NCI-H526 treated with DMSO at 0.1 percent for 48 hours (cell line): ENCODE results near the gene DNAJC1.

Experiments
- DNase-seq: peaks from one replicate; lab custom pipeline; 2025; lab: John Stamatoyannopoulos, UW

DNAJC1 gene

GRCh38 chr10:22006379-22006884 lies 2.9 kb upstream of the DNAJC1 start:
- DNase-seq = no peak

- no peak for DNase-seq
Measured at GRCh38 chr10:22005763-22006162, 2.2 kb upstream of the DNAJC1 start.

GRCh38 chr10:22003964-22004281 lies 393 bp upstream of the DNAJC1 start:
- DNase-seq = no peak

- no peak for DNase-seq
Measured at GRCh38 chr10:22002591-22003176, 846 bp downstream of the DNAJC1 start.

- no peak for DNase-seq
Measured at GRCh38 chr10:21995557-21995956, 8.0 kb downstream of the DNAJC1 start.

GRCh38 chr10:21993360-21994001 lies 10.0 kb downstream of the DNAJC1 start:
- no peak for DNase-seq

- DNase-seq = no peak
Measured at GRCh38 chr10:21991785-21992184, 11.7 kb downstream of the DNAJC1 start.

GRCh38 chr10:21990449-21990848 lies 13.1 kb downstream of the DNAJC1 start:
- DNase-seq = no peak

GRCh38 chr10:21989453-21990154 lies 13.9 kb downstream of the DNAJC1 start:
- DNase-seq = peak; percentile 42

GRCh38 chr10:21985541-21985940 lies 18.0 kb downstream of the DNAJC1 start:
- no peak for DNase-seq

- no peak for DNase-seq
Measured at GRCh38 chr10:21981118-21981517, 22.4 kb downstream of the DNAJC1 start.

GRCh38 chr10:21980691-21981090 lies 22.8 kb downstream of the DNAJC1 start:
- DNase-seq = no peak

GRCh38 chr10:21978191-21978862 lies 25.2 kb downstream of the DNAJC1 start:
- no peak for DNase-seq

GRCh38 chr10:21976739-21977138 lies 26.8 kb downstream of the DNAJC1 start:
- no peak for DNase-seq

GRCh38 chr10:21976280-21976679 lies 27.2 kb downstream of the DNAJC1 start:
- no peak for DNase-seq

GRCh38 chr10:21975378-21975990 lies 28.0 kb downstream of the DNAJC1 start:
- no peak for DNase-seq

- no peak for DNase-seq
Measured at GRCh38 chr10:21972584-21972983, 30.9 kb downstream of the DNAJC1 start.

GRCh38 chr10:21969326-21970287 lies 33.9 kb downstream of the DNAJC1 start:
- DNase-seq = no peak

GRCh38 chr10:21964983-21965665 lies 38.4 kb downstream of the DNAJC1 start:
- DNase-seq = no peak

- no peak for DNase-seq
Measured at GRCh38 chr10:21962358-21962757, 41.2 kb downstream of the DNAJC1 start.

GRCh38 chr10:21961847-21962246 lies 41.7 kb downstream of the DNAJC1 start:
- DNase-seq = no peak
